ENCODE data around the gene KSR1. TPM values are rescaled to one million over a fixed set of nuclear protein-coding genes. Genes with fewer than 3 reads are reported as not detected.
A peak's percentile ranks its signal among the peaks of the same experiment; 100 is the strongest.

The KSR1 gene
- total and polyA plus RNA-seq, 9 of the 15 experiments (the other 6 are each of a cell fraction or from before 2014, with no cell fraction given): 1.4 to 51.7 (median 18.4) TPM

- TF ChIP-seq OTX1 (CRISPR knock-in tag; IDR thresholded peaks at IDR 0.05): no peak
- TF ChIP-seq, protein P1, sequence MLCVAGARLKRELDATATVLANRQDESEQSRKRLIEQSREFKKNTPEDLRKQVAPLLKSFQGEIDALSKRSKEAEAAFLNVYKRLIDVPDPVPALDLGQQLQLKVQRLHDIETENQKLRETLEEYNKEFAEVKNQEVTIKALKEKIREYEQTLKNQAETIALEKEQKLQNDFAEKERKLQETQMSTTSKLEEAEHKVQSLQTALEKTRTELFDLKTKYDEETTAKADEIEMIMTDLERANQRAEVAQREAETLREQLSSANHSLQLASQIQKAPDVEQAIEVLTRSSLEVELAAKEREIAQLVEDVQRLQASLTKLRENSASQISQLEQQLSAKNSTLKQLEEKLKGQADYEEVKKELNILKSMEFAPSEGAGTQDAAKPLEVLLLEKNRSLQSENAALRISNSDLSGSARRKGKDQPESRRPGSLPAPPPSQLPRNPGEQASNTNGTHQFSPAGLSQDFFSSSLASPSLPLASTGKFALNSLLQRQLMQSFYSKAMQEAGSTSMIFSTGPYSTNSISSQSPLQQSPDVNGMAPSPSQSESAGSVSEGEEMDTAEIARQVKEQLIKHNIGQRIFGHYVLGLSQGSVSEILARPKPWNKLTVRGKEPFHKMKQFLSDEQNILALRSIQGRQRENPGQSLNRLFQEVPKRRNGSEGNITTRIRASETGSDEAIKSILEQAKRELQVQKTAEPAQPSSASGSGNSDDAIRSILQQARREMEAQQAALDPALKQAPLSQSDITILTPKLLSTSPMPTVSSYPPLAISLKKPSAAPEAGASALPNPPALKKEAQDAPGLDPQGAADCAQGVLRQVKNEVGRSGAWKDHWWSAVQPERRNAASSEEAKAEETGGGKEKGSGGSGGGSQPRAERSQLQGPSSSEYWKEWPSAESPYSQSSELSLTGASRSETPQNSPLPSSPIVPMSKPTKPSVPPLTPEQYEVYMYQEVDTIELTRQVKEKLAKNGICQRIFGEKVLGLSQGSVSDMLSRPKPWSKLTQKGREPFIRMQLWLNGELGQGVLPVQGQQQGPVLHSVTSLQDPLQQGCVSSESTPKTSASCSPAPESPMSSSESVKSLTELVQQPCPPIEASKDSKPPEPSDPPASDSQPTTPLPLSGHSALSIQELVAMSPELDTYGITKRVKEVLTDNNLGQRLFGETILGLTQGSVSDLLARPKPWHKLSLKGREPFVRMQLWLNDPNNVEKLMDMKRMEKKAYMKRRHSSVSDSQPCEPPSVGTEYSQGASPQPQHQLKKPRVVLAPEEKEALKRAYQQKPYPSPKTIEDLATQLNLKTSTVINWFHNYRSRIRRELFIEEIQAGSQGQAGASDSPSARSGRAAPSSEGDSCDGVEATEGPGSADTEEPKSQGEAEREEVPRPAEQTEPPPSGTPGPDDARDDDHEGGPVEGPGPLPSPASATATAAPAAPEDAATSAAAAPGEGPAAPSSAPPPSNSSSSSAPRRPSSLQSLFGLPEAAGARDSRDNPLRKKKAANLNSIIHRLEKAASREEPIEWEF (CRISPR knock-in tag; IDR thresholded peaks at IDR 0.05): no peak
- TF ChIP-seq TEAD4 (IDR thresholded peaks at IDR 0.05; ENCODE audit: low read length): peak; percentile 92
- no peak for TF ChIP-seq TEAD4 (CRISPR knock-in tag; IDR thresholded peaks at IDR 0.05; ENCODE audit: borderline replicate concordance)
- no peak for TF ChIP-seq ZNF174 (CRISPR knock-in tag; IDR thresholded peaks at IDR 0.05)
- TF ChIP-seq ZNF586 (CRISPR knock-in tag; conservative IDR thresholded peaks at IDR 0.05): no peak; the same call in 1 of the 2 replicates
- TF ChIP-seq MCM2 (IDR thresholded peaks at IDR 0.05; ENCODE audit: low read depth): no peak
- no peak for TF ChIP-seq KLF10 (CRISPR knock-in tag; IDR thresholded peaks at IDR 0.05)
- peak; percentile 45 to 95; a peak in 2 of 4 replicates for TF ChIP-seq TBL1XR1 (IDR thresholded peaks at IDR 0.05; ENCODE audit: low read length in 2 of 2)
- no peak for TF ChIP-seq TARDBP (IDR thresholded peaks at IDR 0.05)
- TF ChIP-seq ELF4 (CRISPR knock-in tag; IDR thresholded peaks at IDR 0.05): 0 out of 2 replicates have a peak, but pooled peaks have one; percentile 34
- TF ChIP-seq, protein P2, sequence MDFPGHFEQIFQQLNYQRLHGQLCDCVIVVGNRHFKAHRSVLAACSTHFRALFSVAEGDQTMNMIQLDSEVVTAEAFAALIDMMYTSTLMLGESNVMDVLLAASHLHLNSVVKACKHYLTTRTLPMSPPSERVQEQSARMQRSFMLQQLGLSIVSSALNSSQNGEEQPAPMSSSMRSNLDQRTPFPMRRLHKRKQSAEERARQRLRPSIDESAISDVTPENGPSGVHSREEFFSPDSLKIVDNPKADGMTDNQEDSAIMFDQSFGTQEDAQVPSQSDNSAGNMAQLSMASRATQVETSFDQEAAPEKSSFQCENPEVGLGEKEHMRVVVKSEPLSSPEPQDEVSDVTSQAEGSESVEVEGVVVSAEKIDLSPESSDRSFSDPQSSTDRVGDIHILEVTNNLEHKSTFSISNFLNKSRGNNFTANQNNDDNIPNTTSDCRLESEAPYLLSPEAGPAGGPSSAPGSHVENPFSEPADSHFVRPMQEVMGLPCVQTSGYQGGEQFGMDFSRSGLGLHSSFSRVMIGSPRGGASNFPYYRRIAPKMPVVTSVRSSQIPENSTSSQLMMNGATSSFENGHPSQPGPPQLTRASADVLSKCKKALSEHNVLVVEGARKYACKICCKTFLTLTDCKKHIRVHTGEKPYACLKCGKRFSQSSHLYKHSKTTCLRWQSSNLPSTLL (IDR thresholded peaks at IDR 0.05): no peak
- TF ChIP-seq ETV6 (IDR thresholded peaks at IDR 0.05; ENCODE audit: borderline replicate concordance in 1 of 2, low read depth in 2 of 2, low read length in 1 of 2): 0 out of 4 replicates have a peak, but pooled peaks of 1 of the 2 experiments have one; percentile 24
- no peak for TF ChIP-seq ETV6 (CRISPR knock-in tag; IDR thresholded peaks at IDR 0.05; ENCODE audit: borderline replicate concordance)
- TF ChIP-seq, protein P3, sequence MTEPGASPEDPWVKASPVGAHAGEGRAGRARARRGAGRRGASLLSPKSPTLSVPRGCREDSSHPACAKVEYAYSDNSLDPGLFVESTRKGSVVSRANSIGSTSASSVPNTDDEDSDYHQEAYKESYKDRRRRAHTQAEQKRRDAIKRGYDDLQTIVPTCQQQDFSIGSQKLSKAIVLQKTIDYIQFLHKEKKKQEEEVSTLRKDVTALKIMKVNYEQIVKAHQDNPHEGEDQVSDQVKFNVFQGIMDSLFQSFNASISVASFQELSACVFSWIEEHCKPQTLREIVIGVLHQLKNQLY (CRISPR knock-in tag; conservative IDR thresholded peaks at IDR 0.05): no peak
- no peak for TF ChIP-seq TBP (optimal IDR thresholded peaks at IDR 0.05; ENCODE audit: low read depth, low read length)
- TF ChIP-seq KDM1A (IDR thresholded peaks at IDR 0.05): peak; percentile 94 to 96
- TF ChIP-seq HOXB6 (CRISPR knock-in tag; IDR thresholded peaks at IDR 0.05; ENCODE audit: borderline replicate concordance): no peak
- no peak for TF ChIP-seq ZNF217 (CRISPR knock-in tag; IDR thresholded peaks at IDR 0.05)
- TF ChIP-seq NCOA6 (IDR thresholded peaks at IDR 0.05): no peak
- TF ChIP-seq SIX5 (IDR thresholded peaks at IDR 0.05; ENCODE audit: borderline replicate concordance in 1 of 2, insufficient read depth in 1 of 2, low read depth in 1 of 2, low read length in 2 of 2): no peak
Measured at GRCh38 chr17:27446569-27447301, 9.5 kb upstream of the KSR1 start (continued).
